ENCODE data around the gene CDK2AP2. TPM values are rescaled to one million over a fixed set of nuclear protein-coding genes. Genes with fewer than 3 reads are reported as not detected.

The CDK2AP2 gene
- total and polyA plus RNA-seq, 2 donors (not counting 1 experiment from before 2014, with no cell fraction given), result 62.7 to 112 TPM

DNA sequence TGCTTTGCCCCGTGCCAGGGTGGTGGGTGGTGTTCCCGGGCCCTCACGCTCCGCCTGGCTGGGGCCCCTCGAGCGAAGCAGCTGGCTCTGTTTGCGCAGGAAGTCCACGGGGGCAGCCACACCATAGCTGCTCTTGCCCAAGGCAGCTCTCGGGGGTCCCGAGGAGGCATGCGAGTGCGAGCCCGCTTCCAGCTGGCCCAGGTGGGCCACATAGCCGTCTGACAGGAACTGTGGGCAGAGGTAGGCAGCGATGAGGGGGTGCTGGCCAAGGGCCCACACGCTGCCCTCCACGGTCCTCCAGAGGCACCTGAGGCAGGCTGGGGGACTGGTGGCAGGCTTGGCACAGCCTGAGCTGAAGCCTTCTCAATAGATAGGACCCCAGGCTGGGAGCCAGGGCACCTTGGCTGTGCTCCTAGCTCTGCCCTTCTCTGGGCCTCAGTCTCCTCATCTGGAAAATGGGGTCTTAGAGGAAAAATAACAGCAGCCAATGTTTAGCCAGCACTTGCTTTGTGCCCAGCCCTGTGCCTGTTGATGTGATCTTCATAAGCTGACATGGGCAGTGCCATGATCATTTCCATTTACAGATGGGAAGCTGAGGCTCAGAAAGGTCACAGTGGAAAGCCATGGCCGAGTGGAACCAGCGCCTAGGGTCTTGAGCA is 15.8 kb downstream of the CDK2AP2 start:
- no peak overlapping the region for H2AFZ ChIP-seq (ENCODE audit: insufficient read depth, low read depth, low read length, poor library complexity, severe bottlenecking)
- intact Hi-C loops (cut with micrococcal nuclease), result no loop called here
- no peak overlapping the region for H3K4me3 Mint-ChIP-seq
- no peak for ATAC-seq (ENCODE audit: low read depth)
- no peaks in the 10 kb centered on the region for H3K9me3 ChIP-seq (ENCODE audit: control extremely low read depth in 1 of 3, control insufficient read depth in 2 of 3, insufficient read depth in 1 of 3, low read length in 2 of 3)
- no peak for TF ChIP-seq EZH2 (IDR thresholded peaks at IDR 0.05; ENCODE audit: borderline replicate concordance, insufficient read depth, low read depth, low read length, poor library complexity, severe bottlenecking)
- no peak overlapping the region for H3K9ac ChIP-seq (ENCODE audit: low read length)
- no peak for DNase-seq
- POLR2A ChIA-PET, result interaction anchor here (0.6 to 1.0 kb wide), 2 partner anchors 91 to 141 kb away, joined by 3 read pairs; partner anchors contain the start of gene PPP1CA
- H3K4me3 ChIP-seq (ENCODE audit: control extremely low read depth in 1 of 5, extremely low read depth in 1 of 5, insufficient read depth in 1 of 5, low read depth in 2 of 5, low read length in 4 of 5), result no peak overlapping the region
- H3K4me1 ChIP-seq (ENCODE audit: control insufficient read depth in 2 of 2, insufficient read depth in 2 of 2, low read length in 2 of 2), result peaks cover 0 to 11% of the 10 kb centered on the region in 2 donors
- H3K79me2 ChIP-seq (ENCODE audit: control insufficient read depth, insufficient read depth, low read length), result peaks cover 34% of the 10 kb centered on the region
- H3K27ac Mint-ChIP-seq, result no peak overlapping the region
- no peaks in the 10 kb centered on the region for H3K27me3 ChIP-seq (replicated peaks in 1 of 4; ENCODE audit: control extremely low read depth in 1 of 4, control insufficient read depth in 3 of 4, insufficient read depth in 4 of 4, low read length in 3 of 4)
- no peaks in the 10 kb centered on the region for H3K9me3 Mint-ChIP-seq (ENCODE audit: insufficient read depth)
- peaks cover 12% of the 10 kb centered on the region for H3K4me1 Mint-ChIP-seq
- 93% methylated on average over 19 of the region's 19 CpGs for WGBS (ENCODE audit: insufficient coverage)
- CTCF ChIA-PET, result interaction anchor here (0.7 to 0.9 kb wide), 2 partner anchors 101 to 103 kb away, joined by 3 read pairs; partner anchors contain the start of gene RAD9A
- peaks cover 65% of the 10 kb centered on the region for H4K20me1 ChIP-seq (ENCODE audit: control insufficient read depth, insufficient read depth, low read length, poor library complexity, severe bottlenecking)
- H3K4me2 ChIP-seq (replicated peaks; ENCODE audit: low read depth, low read length, poor library complexity, severe bottlenecking), result no peak overlapping the region
- no peak overlapping the region for H3K27ac ChIP-seq (ENCODE audit: low read length in 2 of 2)
- no peaks in the 10 kb centered on the region for H3K27me3 Mint-ChIP-seq
- peaks cover 0 to 85% of the 10 kb centered on the region in 2 experiments for H3K36me3 ChIP-seq (replicated peaks in 1 of 2; ENCODE audit: control extremely low read depth in 1 of 2, control insufficient read depth in 1 of 2, extremely low read depth in 1 of 2, insufficient read depth in 2 of 2, low read length in 1 of 2)

DNA sequence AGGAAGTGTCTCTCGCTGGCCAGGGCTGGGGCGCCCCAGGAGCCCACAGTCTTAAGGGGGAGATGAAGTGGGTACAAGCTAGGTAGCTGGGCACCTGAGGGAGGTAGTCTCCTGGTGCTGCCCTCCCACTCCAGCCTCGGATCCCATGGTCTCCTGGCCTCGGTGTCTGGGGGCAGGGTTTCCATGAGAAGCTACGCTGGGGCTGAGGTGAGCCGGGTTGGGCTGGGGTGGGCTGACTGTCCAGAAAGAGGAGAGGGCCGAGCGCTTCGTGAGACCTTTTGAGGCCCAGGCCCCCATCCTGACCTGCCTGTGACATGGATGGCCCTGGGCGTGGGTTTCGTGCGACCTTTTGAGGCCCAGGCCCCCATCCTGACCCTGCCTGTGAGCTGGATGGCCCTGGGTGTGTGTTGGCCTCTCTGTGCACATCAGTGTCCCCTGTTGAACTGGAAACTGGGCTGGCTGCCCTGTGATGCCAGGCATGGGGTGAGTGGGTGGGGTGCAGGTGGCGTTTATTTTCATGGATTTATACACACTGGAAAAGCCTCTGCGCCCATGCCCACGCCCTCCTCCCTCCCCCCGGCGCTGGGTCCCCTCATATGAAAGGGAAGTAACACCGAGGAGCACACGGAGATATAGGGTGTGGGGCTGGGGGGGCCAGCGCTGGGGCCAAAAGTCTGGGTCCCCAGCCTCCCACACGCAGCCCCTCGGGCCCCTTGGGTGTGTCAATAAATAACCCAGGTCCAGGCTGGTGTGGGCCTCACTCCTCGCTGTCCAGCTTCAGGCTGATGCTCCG is 16.5 kb downstream of the CDK2AP2 start:
- Histone ChIP-seq H3K4me2 (replicated peaks; ENCODE audit: low read depth, low read length, poor library complexity, severe bottlenecking) (no peak overlapping the region), H3K9ac (ENCODE audit: low read length) (no peak overlapping the region), H3K27me3 (replicated peaks in 1 of 4; ENCODE audit: control extremely low read depth in 1 of 4, control insufficient read depth in 3 of 4, insufficient read depth in 4 of 4, low read length in 3 of 4) (no peaks in the 10 kb centered on the region), H2AFZ (ENCODE audit: insufficient read depth, low read depth, low read length, poor library complexity, severe bottlenecking) (no peak overlapping the region), H3K79me2 (ENCODE audit: control insufficient read depth, insufficient read depth, low read length) (peaks cover 41% of the 10 kb centered on the region), H3K4me1 (ENCODE audit: control insufficient read depth in 2 of 2, insufficient read depth in 2 of 2, low read length in 2 of 2) (peaks cover 6 to 18% of the 10 kb centered on the region in 2 donors), H3K4me3 (ENCODE audit: control extremely low read depth in 1 of 5, extremely low read depth in 1 of 5, insufficient read depth in 1 of 5, low read depth in 2 of 5, low read length in 4 of 5) (no peak overlapping the region), H3K36me3 (replicated peaks in 1 of 2; ENCODE audit: control extremely low read depth in 1 of 2, control insufficient read depth in 1 of 2, extremely low read depth in 1 of 2, insufficient read depth in 2 of 2, low read length in 1 of 2) (peaks cover 0 to 88% of the 10 kb centered on the region in 2 experiments), H3K27ac (ENCODE audit: low read length in 2 of 2) (no peak overlapping the region), H4K20me1 (ENCODE audit: control insufficient read depth, insufficient read depth, low read length, poor library complexity, severe bottlenecking) (peaks cover 69% of the 10 kb centered on the region), H3K9me3 (ENCODE audit: control extremely low read depth in 1 of 3, control insufficient read depth in 2 of 3, insufficient read depth in 1 of 3, low read length in 2 of 3) (no peaks in the 10 kb centered on the region)
- no peak overlapping the region for H3K4me3 Mint-ChIP-seq
- no peaks in the 10 kb centered on the region for H3K9me3 Mint-ChIP-seq (ENCODE audit: insufficient read depth)
- ChIA-PET CTCF (no interaction called here), POLR2A (interaction anchor here (0.5 to 1.2 kb wide), 3 partner anchors 9 to 100 kb away, joined by 3 read pairs; partner anchors contain the start of genes AIP and RAD9A)
- H3K27me3 Mint-ChIP-seq, result no peaks in the 10 kb centered on the region
- WGBS (ENCODE audit: insufficient coverage), result 95% methylated on average over 18 of the region's 24 CpGs
- no peak for TF ChIP-seq EZH2 (IDR thresholded peaks at IDR 0.05; ENCODE audit: borderline replicate concordance, insufficient read depth, low read depth, low read length, poor library complexity, severe bottlenecking)
- TF ChIP-seq, protein P1, sequence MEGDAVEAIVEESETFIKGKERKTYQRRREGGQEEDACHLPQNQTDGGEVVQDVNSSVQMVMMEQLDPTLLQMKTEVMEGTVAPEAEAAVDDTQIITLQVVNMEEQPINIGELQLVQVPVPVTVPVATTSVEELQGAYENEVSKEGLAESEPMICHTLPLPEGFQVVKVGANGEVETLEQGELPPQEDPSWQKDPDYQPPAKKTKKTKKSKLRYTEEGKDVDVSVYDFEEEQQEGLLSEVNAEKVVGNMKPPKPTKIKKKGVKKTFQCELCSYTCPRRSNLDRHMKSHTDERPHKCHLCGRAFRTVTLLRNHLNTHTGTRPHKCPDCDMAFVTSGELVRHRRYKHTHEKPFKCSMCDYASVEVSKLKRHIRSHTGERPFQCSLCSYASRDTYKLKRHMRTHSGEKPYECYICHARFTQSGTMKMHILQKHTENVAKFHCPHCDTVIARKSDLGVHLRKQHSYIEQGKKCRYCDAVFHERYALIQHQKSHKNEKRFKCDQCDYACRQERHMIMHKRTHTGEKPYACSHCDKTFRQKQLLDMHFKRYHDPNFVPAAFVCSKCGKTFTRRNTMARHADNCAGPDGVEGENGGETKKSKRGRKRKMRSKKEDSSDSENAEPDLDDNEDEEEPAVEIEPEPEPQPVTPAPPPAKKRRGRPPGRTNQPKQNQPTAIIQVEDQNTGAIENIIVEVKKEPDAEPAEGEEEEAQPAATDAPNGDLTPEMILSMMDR (IDR thresholded peaks at IDR 0.05), result no peak
- H3K27ac Mint-ChIP-seq, result no peak overlapping the region
- DNase-seq (no peak), ATAC-seq (ENCODE audit: low read depth) (no peak)
- intact Hi-C loops (cut with micrococcal nuclease), result no loop called here
- H3K4me1 Mint-ChIP-seq, result peaks cover 19% of the 10 kb centered on the region
